Neural cell (in vitro differentiated cells): Measurements from ENCODE around the gene ANP32B.

Source experiments
- CTCF ChIP-seq: fragments of 450-650 bp; IDR thresholded peaks from 2 replicates; pipeline ENCODE4 v1.5.1; 2014; ENCODE audit warnings: antibody characterized with exemption, mild to moderate bottlenecking, moderate library complexity; ENCODE audit not compliant: poor library complexity, severe bottlenecking
- EP300 ChIP-seq: fragments of 450-650 bp; conservative IDR thresholded peaks from 2 replicates; pipeline ENCODE4 v1.6.1; 2014; ENCODE audit warnings: antibody characterized with exemption, mild to moderate bottlenecking, moderate library complexity; ENCODE audit not compliant: poor library complexity, severe bottlenecking
- EZH2 ChIP-seq: fragments of 200-600, 300-800 bp; shearing (Covaris generic), sonication (generic); IDR thresholded peaks from 2 replicates; pipeline ENCODE4 v1.6.1; 2014; ENCODE audit warnings: antibody characterized with exemption, low read length, borderline replicate concordance, mild to moderate bottlenecking; ENCODE audit not compliant: insufficient read depth, poor library complexity, severe bottlenecking
- MXI1 ChIP-seq: fragments of 450-650 bp; conservative IDR thresholded peaks from 2 replicates; pipeline ENCODE4 v1.6.1; 2014; ENCODE audit warnings: antibody characterized with exemption, mild to moderate bottlenecking; ENCODE audit not compliant: poor library complexity, severe bottlenecking
- POLR2AphosphoS5 ChIP-seq: IDR thresholded peaks from 2 replicates; pipeline ENCODE4 v1.6.1; 2012
- RAD21 ChIP-seq: fragments of 450-650 bp; conservative IDR thresholded peaks from 2 replicates; pipeline ENCODE4 v1.6.1; 2014; ENCODE audit warnings: antibody characterized with exemption, mild to moderate bottlenecking, moderate library complexity
- SMC3 ChIP-seq: fragments of 450-650 bp; conservative IDR thresholded peaks from 2 replicates; pipeline ENCODE4 v1.6.1; 2014; ENCODE audit warnings: antibody characterized with exemption, mild to moderate bottlenecking, moderate library complexity; ENCODE audit not compliant: poor library complexity
- TAF1 ChIP-seq: IDR thresholded peaks from 2 replicates; pipeline ENCODE4 v1.6.1; 2012; ENCODE audit warnings: low read depth
- TF ChIP-seq, protein P1 (sequence below): IDR thresholded peaks from 2 replicates; pipeline ENCODE4 v1.6.1; 2012; ENCODE audit warnings: borderline replicate concordance

DNA sequence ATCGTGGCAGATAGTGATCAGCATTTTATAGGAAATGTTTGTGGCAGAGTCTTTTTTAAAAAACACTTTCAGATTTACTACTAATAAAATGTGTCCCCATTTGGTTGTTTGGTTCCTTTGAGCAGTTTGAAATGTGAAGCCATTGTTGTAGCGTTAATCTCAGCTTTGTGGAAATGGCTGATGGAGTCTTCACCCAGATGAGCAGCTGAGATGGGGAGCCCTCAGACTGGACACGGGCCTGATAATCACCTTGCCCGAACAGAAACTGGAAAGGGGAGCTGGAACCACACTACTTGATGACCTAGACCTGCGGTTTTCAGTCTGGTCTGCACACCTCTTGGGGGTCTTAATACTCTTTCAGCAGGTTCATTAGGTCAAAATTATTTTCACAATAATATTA lies 20.6 kb upstream of the ANP32B start:
- TF ChIP-seq CTCF (no peak), RAD21 (no peak), EZH2 (no peak), TAF1 (no peak), POLR2AphosphoS5 (no peak), EP300 (no peak), SMC3 (no peak), MXI1 (no peak)
- TF ChIP-seq, protein P1, sequence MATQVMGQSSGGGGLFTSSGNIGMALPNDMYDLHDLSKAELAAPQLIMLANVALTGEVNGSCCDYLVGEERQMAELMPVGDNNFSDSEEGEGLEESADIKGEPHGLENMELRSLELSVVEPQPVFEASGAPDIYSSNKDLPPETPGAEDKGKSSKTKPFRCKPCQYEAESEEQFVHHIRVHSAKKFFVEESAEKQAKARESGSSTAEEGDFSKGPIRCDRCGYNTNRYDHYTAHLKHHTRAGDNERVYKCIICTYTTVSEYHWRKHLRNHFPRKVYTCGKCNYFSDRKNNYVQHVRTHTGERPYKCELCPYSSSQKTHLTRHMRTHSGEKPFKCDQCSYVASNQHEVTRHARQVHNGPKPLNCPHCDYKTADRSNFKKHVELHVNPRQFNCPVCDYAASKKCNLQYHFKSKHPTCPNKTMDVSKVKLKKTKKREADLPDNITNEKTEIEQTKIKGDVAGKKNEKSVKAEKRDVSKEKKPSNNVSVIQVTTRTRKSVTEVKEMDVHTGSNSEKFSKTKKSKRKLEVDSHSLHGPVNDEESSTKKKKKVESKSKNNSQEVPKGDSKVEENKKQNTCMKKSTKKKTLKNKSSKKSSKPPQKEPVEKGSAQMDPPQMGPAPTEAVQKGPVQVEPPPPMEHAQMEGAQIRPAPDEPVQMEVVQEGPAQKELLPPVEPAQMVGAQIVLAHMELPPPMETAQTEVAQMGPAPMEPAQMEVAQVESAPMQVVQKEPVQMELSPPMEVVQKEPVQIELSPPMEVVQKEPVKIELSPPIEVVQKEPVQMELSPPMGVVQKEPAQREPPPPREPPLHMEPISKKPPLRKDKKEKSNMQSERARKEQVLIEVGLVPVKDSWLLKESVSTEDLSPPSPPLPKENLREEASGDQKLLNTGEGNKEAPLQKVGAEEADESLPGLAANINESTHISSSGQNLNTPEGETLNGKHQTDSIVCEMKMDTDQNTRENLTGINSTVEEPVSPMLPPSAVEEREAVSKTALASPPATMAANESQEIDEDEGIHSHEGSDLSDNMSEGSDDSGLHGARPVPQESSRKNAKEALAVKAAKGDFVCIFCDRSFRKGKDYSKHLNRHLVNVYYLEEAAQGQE = no peak
